Psoas muscle (tissue), 8 donors: ENCODE measurements around the gene TLL1. TPM values are rescaled to one million over a fixed set of nuclear protein-coding genes. Genes with fewer than 3 reads are reported as not detected.

Experiments
- ATAC-seq, 4 donors: fragments of 200-7000 bp; cut with Tn5 transposase; one replicate each; pipeline ENCODE4 v1.9.1; 2020; ENCODE audit warnings: moderate library complexity in 3 of 4, mild to moderate bottlenecking in 2 of 4
- DNase-seq, 2 donors: peaks; one replicate each; pipeline ENCODE4 v3.0.0-alpha.2; 2020
- H3K27ac ChIP-seq: fragments of 200-600 bp; one replicate; pipeline ENCODE4 v1.8.0; 2022
- H3K27me3 ChIP-seq, 3 donors: fragments of 200-600 bp in 1 of 3; one replicate each; pipeline versions ENCODE4 v1.6.1 to v1.8.0; 2013 to 2022; ENCODE audit warnings: low read length in 2 of 3, mild to moderate bottlenecking in 2 of 3, moderate library complexity in 1 of 3; ENCODE audit not compliant: insufficient read depth in 3 of 3
- H3K36me3 ChIP-seq, 2 donors: fragments of 200-600 bp in 1 of 2; one replicate each; pipeline versions ENCODE4 v1.6.1 to v1.8.0; 2013 to 2022; ENCODE audit warnings: low read depth in 1 of 2, mild to moderate bottlenecking in 1 of 2, moderate library complexity in 1 of 2; ENCODE audit not compliant: insufficient read depth in 1 of 2
- H3K4me1 ChIP-seq: fragments of 200-600 bp; one replicate; pipeline ENCODE4 v1.8.0; 2022
- H3K4me3 ChIP-seq: fragments of 200-600 bp; one replicate; pipeline ENCODE4 v1.8.0; 2022; ENCODE audit warnings: mild to moderate bottlenecking
- H3K9me3 ChIP-seq: fragments of 200-600 bp; one replicate; pipeline ENCODE4 v1.8.0; 2022
- CTCF ChIP-seq: fragments of 200-600 bp; IDR thresholded peaks from one replicate; pipeline ENCODE4 v1.8.0; 2022; ENCODE audit warnings: antibody characterized with exemption
- WGBS, 3 donors: extraction: QIAGEN DNeasy Blood & Tissue Kit; methylation state at CpG; one replicate each; pipeline versions ENCODE4 v1.1.6 to v1.1.7; 2013; 5-methylcytosine and 5-hydroxymethylcytosine counted together
- intact Hi-C, 2 donors: fragments of 100-400 bp; cut with DNase I; formaldehyde crosslinking; loops; one replicate each; pipeline versions ENCODE4 v1.11.0 to v1.14.2; 2022
- polyA plus RNA-seq, 3 donors: library from polyadenylated mRNA; stranded (reverse); fragments of 200-250 nt; gene quantifications; one replicate each; pipeline ENCODE4 v1.2.3, GENCODE V29; 2013
- total RNA-seq, 4 donors: library from RNA; stranded (reverse); fragmentation: NEBNext Ultra II Directional in 2 of 4; extraction: Animal tissue kit (Norgen Biotek cat#: 25700) in 2 of 4; gene quantifications; one replicate each; pipeline versions ENCODE4 v1.2.1 to v1.2.4, GENCODE V29; 2021 to 2023
- donor health status: healthy with polysubstance abuse.
- donor health status: DM: no; HTN: no; CAD: no; lungs with moderate emphysema.
- donor health status: Bipolar disorder and iron deficiency.
- donor health status: healthy.
- donor health status: DM: yes; HTN: yes; CAD: no.
- donor health status: DM: no; HTN: no; CAD: no.
- donor health status: DM: no; HTN: no; CAD: no.
- donor health status: DM: yes; HTN: yes; CAD: no.

TLL1 gene
- total and polyA plus RNA-seq, 7 donors, result 0.23 to 0.89 (median 0.54) TPM

- H3K36me3 ChIP-seq, result no peaks in the 10 kb centered on the region
- ATAC-seq (no peak), DNase-seq (no peak)
- no peak overlapping the region for H3K27ac ChIP-seq
- H3K4me3 ChIP-seq, result no peak overlapping the region
- intact Hi-C loops, result no loop called here
- TF ChIP-seq CTCF, result no peak
- H3K27me3 ChIP-seq, result no peaks in the 10 kb centered on the region
- H3K9me3 ChIP-seq, result no peaks in the 10 kb centered on the region
- no peaks in the 10 kb centered on the region for H3K4me1 ChIP-seq
- whole genome bisulfite sequencing, 3 donors, result 33 to 52% (median 41%) methylated on average over 1 of the region's 1 CpG
Measured at GRCh38 chr4:166039822-166040221, 166.8 kb downstream of the TLL1 start.

GRCh38 chr4:166042510-166043055 is 169.5 kb downstream of the TLL1 start:
- intact Hi-C loops, result no loop called here

GRCh38 chr4:166043801-166044200 is 170.8 kb downstream of the TLL1 start:
- Histone ChIP-seq H3K4me3 (no peak overlapping the region), H3K9me3 (no peaks in the 10 kb centered on the region), H3K36me3 (no peaks in the 10 kb centered on the region), H3K27ac (no peak overlapping the region), H3K27me3 (no peaks in the 10 kb centered on the region), H3K4me1 (no peaks in the 10 kb centered on the region)
- ATAC-seq (no peak), DNase-seq (no peak)
- WGBS, 3 donors, result 89 to 92% (median 89%) methylated on average over 6 of the region's 6 CpGs
- no peak for TF ChIP-seq CTCF
- intact Hi-C loops, result no loop called here

More at GRCh38 chr4:166042510-166043055, 169.5 kb downstream of the TLL1 start:
- Histone ChIP-seq H3K36me3 (no peaks in the 10 kb centered on the region), H3K27ac (no peak overlapping the region), H3K9me3 (no peaks in the 10 kb centered on the region), H3K4me1 (no peaks in the 10 kb centered on the region), H3K4me3 (no peak overlapping the region), H3K27me3 (no peaks in the 10 kb centered on the region)
- DNase-seq, result no peak
- WGBS, 3 donors, result 52 to 56% (median 55%) methylated on average over 8 of the region's 8 CpGs
- no peak for ATAC-seq
- TF ChIP-seq CTCF, result no peak

- H3K36me3 ChIP-seq, result no peaks in the 10 kb centered on the region
- no peaks in the 10 kb centered on the region for H3K4me1 ChIP-seq
- ATAC-seq (no peak), DNase-seq (no peak)
- intact Hi-C loops, result no loop called here
- no peaks in the 10 kb centered on the region for H3K27me3 ChIP-seq
- no peak overlapping the region for H3K27ac ChIP-seq
- no peak for TF ChIP-seq CTCF
- H3K4me3 ChIP-seq, result no peak overlapping the region
- H3K9me3 ChIP-seq, result no peaks in the 10 kb centered on the region
Measured at GRCh38 chr4:166044871-166045270, 171.8 kb downstream of the TLL1 start.

GRCh38 chr4:166045457-166045856 is 172.4 kb downstream of the TLL1 start:
- DNase-seq, result no peak
- no peaks in the 10 kb centered on the region for H3K36me3 ChIP-seq
- 83 to 89% (median 84%) methylated on average over 9 of the region's 9 CpGs for WGBS, 3 donors
- no peak overlapping the region for H3K4me3 ChIP-seq
- TF ChIP-seq CTCF, result no peak
- intact Hi-C loops, result no loop called here
- no peak overlapping the region for H3K27ac ChIP-seq
- H3K4me1 ChIP-seq, result no peaks in the 10 kb centered on the region
- ATAC-seq, result no peak
- no peaks in the 10 kb centered on the region for H3K9me3 ChIP-seq
- H3K27me3 ChIP-seq, result no peaks in the 10 kb centered on the region
